Fibroblast of villous mesenchyme (primary cell): Measurements from ENCODE around the gene TTYH1. TPM values are rescaled to one million over a fixed set of nuclear protein-coding genes. Genes with fewer than 3 reads are reported as not detected.

Experiments
- DNase-seq: peaks from one replicate; pipeline ENCODE4 v3.0.0-alpha.2; 2010; ENCODE audit warnings: low read depth
- H3K4me3 ChIP-seq: 2 replicates; pipeline ENCODE4 v1.5.1; 2011; ENCODE audit warnings: low read depth, mild to moderate bottlenecking, low read length
- total RNA-seq: library from RNA; depleted of rRNA; stranded (reverse); fragments of >200 nt; gene quantifications from 2 replicates; pipeline ENCODE4 v1.2.3, GENCODE V29; 2012
- TF ChIP-seq, protein P1 (sequence below): IDR thresholded peaks from 2 replicates; pipeline ENCODE4 v1.5.1; 2012; ENCODE audit warnings: low read depth, mild to moderate bottlenecking, low read length; ENCODE audit not compliant: insufficient read depth

TTYH1 gene
- total RNA-seq, 1 donor: not detected

DNA sequence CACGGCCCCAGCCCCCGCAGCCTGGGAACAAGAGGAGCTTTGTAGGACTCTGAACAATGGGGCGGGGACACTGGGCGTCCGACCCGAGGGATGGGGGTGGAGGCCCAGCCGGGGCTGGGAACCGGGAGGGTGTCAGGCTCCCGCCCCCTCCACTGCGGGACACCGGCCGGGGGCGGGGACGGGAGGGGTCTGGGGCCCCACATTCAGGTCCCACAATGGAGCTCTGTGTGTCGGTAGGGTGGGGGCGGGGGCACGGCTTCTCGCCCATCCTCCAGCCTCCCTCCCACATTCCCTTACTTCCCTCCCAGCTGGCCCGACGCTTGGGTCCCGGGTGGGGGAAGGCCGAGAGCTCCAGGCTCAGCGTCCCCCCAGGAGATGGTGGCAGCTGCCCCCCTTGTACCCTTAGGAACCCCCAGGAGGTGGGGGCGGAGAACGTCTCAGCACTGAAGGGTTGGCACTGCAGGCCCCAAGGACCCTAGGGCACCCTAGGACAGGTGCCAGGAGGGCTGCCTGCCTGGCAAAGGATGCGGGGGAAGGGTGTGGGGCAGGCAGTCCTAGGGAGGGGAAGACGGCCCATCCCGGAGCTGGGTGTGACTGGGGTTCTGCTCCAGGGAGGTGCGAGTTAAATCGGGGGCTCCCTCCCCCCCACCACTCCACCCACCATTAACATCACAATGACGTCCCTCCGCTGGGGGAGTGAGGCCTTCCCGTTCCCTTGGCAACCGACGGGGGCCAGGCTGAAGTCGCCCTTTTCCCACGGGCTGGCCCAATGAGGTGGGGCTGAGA is 5.3 kb downstream of the TTYH1 start:
- peak; percentile 17 for DNase-seq
- TF ChIP-seq, protein P1, sequence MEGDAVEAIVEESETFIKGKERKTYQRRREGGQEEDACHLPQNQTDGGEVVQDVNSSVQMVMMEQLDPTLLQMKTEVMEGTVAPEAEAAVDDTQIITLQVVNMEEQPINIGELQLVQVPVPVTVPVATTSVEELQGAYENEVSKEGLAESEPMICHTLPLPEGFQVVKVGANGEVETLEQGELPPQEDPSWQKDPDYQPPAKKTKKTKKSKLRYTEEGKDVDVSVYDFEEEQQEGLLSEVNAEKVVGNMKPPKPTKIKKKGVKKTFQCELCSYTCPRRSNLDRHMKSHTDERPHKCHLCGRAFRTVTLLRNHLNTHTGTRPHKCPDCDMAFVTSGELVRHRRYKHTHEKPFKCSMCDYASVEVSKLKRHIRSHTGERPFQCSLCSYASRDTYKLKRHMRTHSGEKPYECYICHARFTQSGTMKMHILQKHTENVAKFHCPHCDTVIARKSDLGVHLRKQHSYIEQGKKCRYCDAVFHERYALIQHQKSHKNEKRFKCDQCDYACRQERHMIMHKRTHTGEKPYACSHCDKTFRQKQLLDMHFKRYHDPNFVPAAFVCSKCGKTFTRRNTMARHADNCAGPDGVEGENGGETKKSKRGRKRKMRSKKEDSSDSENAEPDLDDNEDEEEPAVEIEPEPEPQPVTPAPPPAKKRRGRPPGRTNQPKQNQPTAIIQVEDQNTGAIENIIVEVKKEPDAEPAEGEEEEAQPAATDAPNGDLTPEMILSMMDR: no peak

DNA sequence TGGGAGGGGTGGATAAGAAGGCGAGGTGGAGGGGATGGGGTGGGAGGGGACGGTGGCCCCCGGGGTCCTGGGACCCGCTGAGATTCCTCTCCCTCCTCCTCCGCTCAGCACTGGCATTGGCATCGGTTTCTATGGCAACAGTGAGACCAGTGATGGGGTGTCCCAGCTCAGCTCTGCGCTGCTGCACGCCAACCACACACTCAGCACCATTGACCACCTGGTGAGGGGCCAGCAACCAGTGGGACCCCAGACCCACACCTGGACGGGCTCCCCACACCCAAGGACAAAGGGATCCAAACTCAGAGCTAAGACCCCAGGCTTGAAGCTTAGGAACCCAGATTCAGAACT is 5.9 kb downstream of the TTYH1 start:
- H3K4me3 ChIP-seq: no peak overlapping the region
- TF ChIP-seq, protein P1: no peak
- DNase-seq: no peak

More for the DNA sequence above, 5.3 kb downstream of the TTYH1 start:
- H3K4me3 ChIP-seq: no peak overlapping the region

DNA sequence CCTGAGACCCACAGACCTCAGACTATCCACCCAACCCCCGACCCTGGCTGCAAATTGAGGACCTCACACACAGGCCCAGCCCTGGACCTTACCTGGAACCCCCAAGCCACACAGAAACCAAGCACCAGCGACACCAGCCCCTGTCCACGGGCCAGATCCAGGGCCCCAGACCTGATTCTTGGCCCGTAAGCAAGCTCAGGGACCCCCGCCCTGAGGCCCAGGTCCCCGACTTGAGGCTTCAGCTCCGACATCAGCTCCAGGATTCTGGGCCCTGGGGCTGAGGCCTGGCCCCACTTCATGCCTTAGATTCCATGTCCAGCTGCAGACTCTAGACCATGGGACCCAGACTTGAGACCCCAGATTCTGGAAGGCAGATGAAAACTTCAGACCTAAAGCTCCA is 6.3 kb downstream of the TTYH1 start:
- TF ChIP-seq, protein P1: no peak
- DNase-seq: no peak
- H3K4me3 ChIP-seq: no peak overlapping the region

DNA sequence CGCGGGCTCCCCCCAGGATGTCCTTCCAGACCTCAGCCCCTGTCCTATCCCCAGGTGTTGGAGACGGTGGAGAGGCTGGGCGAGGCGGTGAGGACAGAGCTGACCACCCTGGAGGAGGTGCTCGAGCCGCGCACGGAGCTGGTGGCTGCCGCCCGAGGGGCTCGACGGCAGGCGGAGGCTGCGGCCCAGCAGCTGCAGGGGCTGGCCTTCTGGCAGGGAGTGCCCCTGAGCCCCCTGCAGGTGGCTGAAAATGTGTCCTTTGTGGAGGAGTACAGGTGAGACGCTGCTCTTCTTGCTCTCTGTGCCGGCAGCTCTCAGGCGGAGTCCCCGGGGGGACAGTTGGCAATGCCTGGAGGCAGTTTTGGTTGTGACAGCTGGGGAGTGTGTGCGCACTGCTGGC is 6.9 kb downstream of the TTYH1 start:
- no peak overlapping the region for H3K4me3 ChIP-seq
- no peak for DNase-seq
- TF ChIP-seq, protein P1: no peak

DNA sequence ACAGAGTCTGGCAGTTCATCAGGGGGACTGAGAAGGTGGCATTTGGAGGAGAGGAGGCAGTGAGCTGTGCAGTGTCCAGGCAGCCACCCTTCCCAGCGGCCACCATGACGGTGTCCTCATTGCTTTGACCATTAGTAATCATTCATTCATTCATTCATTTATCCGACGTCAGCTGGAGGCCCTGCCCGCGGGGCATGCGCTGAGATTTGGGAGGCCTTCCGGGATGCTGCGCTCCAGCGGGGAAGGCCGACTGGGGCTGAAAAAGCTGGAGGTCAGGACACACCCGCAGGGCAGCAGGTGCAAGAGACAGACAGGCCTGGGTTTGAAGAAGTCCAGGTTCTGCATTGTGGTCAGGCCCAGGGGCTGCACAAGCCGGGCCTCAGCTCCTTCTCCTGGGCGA is 8.9 kb downstream of the TTYH1 start:
- TF ChIP-seq, protein P1: no peak
- DNase-seq: no peak
- H3K4me3 ChIP-seq: no peak overlapping the region

DNA sequence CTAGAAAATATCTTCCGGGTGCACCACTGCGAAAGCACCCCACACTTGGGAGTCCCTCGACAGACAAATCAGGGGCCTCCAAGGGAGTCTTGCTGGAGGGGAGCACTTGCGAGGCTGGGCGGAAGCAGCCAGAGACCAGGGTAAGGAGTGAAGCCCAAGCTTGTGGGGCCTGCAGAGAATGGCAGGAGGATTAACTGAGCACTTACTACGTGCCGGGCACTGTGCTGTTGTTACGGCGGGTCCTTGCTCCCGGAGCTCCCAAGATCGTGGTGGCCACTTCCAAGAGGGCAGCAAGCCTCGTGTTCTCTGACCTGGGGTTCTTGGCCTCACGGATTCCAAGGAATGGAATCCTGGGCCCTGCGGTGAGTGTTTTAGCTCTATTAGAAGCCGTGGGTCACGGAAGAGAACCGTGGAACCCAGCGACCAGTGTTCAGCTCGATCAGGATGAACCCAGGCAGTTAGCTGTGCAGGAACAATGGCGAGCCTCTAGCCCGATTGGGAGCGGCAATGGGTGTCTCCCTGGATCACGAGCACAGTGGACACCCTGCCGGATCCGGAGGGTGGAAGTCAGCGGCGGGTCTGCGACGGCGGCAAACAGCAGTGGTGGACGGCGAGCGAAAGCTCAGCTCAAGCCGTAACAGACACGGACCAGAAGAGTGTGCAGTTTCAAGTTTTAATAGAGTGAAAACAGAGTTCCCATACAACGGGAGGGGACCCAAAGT is 9.6 kb downstream of the TTYH1 start:
- TF ChIP-seq, protein P1: no peak
- H3K4me3 ChIP-seq: no peak overlapping the region
- DNase-seq: no peak
